K562 (cell line): ENCODE results near the gene FARP1.

Experiments
- CTCF ChIP-seq, 3 experiments: IDR thresholded peaks in 2 of 3; conservative IDR thresholded peaks in 1 of 3; 2 replicates each; pipeline ENCODE4 v1.5.1; 2011 to 2012; ENCODE audit warnings: low read length in 3 of 3, mild to moderate bottlenecking in 3 of 3, control low read depth in 2 of 3, improper control_type of control experiment in 1 of 3, inconsistent platforms in 1 of 3, low read depth in 1 of 3, mixed read lengths in 1 of 3, moderate library complexity in 1 of 3; ENCODE audit not compliant: insufficient read depth in 2 of 3
- MTA3 ChIP-seq: fragments of 450-650 bp; formaldehyde crosslinking; IDR thresholded peaks from 2 replicates; pipeline ENCODE4 v1.6.1; 2017; ENCODE audit warnings: mild to moderate bottlenecking, borderline replicate concordance
- NKRF ChIP-seq: fragments of 450-650 bp; IDR thresholded peaks from 2 replicates; pipeline ENCODE4 v1.6.1; 2016; ENCODE audit warnings: borderline replicate concordance
- POLR2A ChIP-seq: fragments of 450-650 bp; conservative IDR thresholded peaks from 2 replicates; pipeline ENCODE4 v1.6.1; 2016
- RNF2 ChIP-seq: sonication (generic); IDR thresholded peaks from 2 replicates; pipeline ENCODE4 v1.6.1; 2016
- SMAD3 ChIP-seq: fragments of 450-650 bp; formaldehyde crosslinking; conservative IDR thresholded peaks from 2 replicates; pipeline ENCODE4 v1.4.0; 2020; ENCODE audit warnings: mild to moderate bottlenecking
- ZC3H4 ChIP-seq: sonication (generic); formaldehyde crosslinking; IDR thresholded peaks from 2 replicates; pipeline ENCODE4 v1.9.0; 2021; ENCODE audit warnings: missing genetic modification reagents, borderline replicate concordance

- TF ChIP-seq POLR2A (no peak), NKRF (no peak), SMAD3 (CRISPR knock-in tag) (no peak), RNF2 (no peak), CTCF (IDR thresholded peaks at IDR 0.05 in 2 of 3, conservative IDR thresholded peaks at IDR 0.05 in 1 of 3; ENCODE audit: insufficient read depth in 2 of 3, low read depth in 1 of 3, low read length in 3 of 3) (no peak), ZC3H4 (no peak), MTA3 (no peak)
Measured at GRCh38 chr13:98270819-98271218, 127.9 kb downstream of the FARP1 start.
